ENCODE results near the gene PSMD7. TPM values are rescaled to one million over a fixed set of nuclear protein-coding genes. Genes with fewer than 3 reads are reported as not detected.
"Not testable (repeated sequence)": the region's sequence is repeated elsewhere in the genome, so short reads cannot be mapped to it uniquely, and the experiment has no call there.

PSMD7 gene
- total RNA-seq, 2 donors from 2014 or later = 90.5 to 97.2 TPM

GRCh38 chr16:74337506-74337905, 40.9 kb downstream of the PSMD7 start:
- DNase-seq; H3K27me3 Mint-ChIP-seq; H3K36me3 Mint-ChIP-seq (ENCODE audit: low read depth); H3K9me3 ChIP-seq (ENCODE audit: control insufficient read depth, low read length, poor library complexity, severe bottlenecking); H3K27ac Mint-ChIP-seq; ATAC-seq; H3K4me3 Mint-ChIP-seq; H3K4me1 Mint-ChIP-seq: not testable (repeated sequence)

GRCh38 chr16:74339226-74339625, 42.6 kb downstream of the PSMD7 start:
- ATAC-seq; H3K36me3 Mint-ChIP-seq (ENCODE audit: low read depth); H3K4me3 Mint-ChIP-seq; DNase-seq; H3K27ac Mint-ChIP-seq; H3K4me1 Mint-ChIP-seq; H3K9me3 ChIP-seq (ENCODE audit: control insufficient read depth, low read length, poor library complexity, severe bottlenecking); H3K27me3 Mint-ChIP-seq: not testable (repeated sequence)

GRCh38 chr16:74353038-74353437, 56.4 kb downstream of the PSMD7 start:
- H3K27me3 Mint-ChIP-seq; H3K4me1 Mint-ChIP-seq; ATAC-seq; H3K36me3 Mint-ChIP-seq (ENCODE audit: low read depth); H3K27ac Mint-ChIP-seq; H3K4me3 Mint-ChIP-seq; DNase-seq; H3K9me3 ChIP-seq (ENCODE audit: control insufficient read depth, low read length, poor library complexity, severe bottlenecking): not testable (repeated sequence)

Other genes starting within 250 kb of the PSMD7 start
- gene NPIPB15, start 79.5 kb downstream of the PSMD7 start, total RNA-seq = 10 to 100 TPM in 1 of 2 donors, 1 to 10 TPM in 1; 6.4 to 12.9 TPM
- 1 to 10 TPM; 1.6 to 2.4 TPM for gene CLEC18B, start 124.7 kb downstream of the PSMD7 start, total RNA-seq

Measured in T-helper 17 cell (primary cell).